SW 1271 (cell line): ENCODE data around the gene BRD3.

ENCODE experiments used
- DNase-seq, 2 experiments: peaks; one replicate each; lab custom pipeline; 2025; lab: John Stamatoyannopoulos, UW

Gene BRD3

DNA sequence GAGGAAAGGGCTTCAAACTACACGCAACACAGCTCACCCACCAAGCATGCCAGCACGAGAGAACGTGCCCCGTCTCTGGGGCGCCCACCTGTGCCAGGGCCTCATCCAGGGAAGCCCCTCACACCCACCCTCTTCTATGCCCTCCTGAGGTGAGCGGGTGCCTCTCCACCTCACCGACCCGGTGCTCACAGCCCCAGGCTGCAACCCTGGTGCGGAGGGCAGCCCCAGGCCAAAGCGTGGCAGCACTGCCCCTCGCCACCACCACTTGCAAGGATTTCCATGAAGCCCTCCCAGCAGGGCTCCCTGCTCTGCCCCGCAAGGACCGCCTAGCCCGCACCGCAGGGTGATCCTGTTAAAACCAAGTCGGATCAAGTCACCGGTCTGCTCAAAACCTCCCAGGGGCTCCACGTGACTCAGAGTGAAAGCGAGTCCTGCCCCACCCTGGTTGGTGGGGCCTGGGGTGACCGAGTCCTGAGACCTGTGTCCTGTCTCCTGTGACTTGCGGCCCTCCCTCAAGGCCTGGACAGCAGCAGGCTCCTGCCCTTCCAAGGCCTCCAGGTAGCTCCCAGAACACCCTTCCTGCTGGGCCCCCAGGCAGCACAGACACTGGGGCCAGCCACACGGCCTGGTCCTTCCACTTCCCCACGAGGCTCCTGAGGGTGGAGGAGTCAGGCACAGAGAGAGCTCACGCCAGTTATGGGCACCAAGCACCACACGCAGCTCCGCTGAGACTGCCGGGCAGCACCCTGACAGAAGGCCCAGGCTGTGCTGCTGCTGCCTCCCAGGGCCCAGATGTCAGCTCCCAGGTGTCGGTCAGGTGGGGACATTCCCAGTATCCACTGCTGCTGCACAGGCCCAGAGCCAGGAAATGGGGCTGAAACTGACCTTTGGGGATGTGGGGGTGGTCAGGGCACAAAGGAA is 12.7 kb downstream of the BRD3 start:
- DNase-seq = no peak

DNA sequence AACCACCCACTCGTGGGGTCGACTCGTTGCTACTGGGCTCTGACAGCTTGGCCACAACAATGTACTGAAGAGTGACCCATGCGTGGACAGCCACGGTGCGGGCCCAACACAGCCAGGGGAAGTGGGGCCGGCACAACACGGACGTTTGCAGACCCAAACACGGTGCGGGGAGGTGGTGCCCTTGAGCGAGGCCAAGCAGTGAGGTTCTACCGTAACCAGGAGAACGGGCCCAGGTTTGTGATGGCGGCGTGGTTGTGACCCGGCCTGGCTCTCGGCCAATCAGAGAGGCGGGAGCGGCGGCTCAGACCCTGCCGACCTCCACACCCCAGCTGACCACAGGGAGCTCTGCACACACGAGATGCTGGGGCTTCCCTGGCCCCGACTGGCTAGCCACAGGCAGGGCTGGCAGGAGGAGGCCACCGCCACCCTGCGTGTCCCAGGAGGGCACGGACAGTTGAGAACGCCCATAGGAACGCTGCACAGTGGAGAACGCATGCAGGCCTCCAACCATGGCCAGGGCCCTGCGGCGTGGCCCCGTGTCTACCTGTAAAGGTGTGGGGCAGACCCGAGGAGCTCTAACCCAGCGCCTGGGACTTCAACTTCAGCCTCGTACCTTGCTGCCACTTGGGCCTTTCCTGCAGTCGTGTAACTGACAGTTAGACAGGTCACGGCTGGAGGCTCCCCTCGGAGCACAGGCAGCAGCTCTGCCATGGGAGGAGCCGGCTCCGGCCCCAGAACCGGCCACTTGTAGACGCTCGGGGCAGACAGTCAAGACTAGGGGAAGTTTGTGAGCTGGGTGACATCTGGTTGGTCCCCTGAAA is 13.7 kb downstream of the BRD3 start:
- no peak for DNase-seq

DNA sequence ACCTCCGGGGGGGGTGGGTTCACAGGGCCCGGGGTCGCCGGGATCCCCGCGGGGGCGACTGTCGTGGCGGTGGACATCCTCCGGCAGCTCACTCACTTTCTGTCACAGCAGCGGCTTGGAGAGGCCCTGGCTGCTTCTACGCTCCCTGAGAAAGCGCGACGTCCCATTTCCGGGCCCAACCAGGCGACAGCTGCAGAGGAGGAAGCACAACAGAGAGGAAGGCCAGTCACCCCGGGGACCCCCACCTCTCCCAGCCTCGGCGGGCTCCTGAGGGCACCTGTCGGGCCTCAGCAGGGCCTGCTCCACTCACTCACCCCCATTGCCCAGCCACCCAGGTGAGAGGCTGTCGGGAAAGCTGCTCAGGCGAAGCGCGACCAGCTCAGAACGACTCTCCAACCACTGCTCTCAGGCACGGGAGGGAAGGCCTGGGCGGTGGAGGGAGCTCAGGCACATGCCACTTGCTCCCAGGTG is 14.4 kb downstream of the BRD3 start:
- no peak for DNase-seq

DNA sequence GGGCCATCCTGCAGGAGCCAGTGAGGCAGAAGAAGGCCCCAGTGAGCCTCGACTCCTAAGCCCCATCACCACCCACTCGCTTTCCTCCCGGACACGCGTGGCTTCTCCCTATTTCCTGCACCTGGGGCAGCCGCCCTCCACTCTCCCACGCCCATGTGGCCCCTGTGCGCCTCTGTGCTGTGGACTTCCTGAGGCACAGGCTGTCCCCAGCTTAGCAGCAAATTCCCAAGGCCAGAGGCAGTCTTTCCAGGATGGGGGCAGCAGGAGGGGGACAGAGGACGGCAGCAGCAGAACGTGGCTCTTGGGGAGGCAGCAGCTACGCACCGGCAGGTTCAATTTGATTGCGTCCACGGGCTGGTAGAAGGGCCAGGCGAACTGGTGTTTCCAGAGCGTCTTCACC is 14.9 kb downstream of the BRD3 start:
- no peak for DNase-seq

DNA sequence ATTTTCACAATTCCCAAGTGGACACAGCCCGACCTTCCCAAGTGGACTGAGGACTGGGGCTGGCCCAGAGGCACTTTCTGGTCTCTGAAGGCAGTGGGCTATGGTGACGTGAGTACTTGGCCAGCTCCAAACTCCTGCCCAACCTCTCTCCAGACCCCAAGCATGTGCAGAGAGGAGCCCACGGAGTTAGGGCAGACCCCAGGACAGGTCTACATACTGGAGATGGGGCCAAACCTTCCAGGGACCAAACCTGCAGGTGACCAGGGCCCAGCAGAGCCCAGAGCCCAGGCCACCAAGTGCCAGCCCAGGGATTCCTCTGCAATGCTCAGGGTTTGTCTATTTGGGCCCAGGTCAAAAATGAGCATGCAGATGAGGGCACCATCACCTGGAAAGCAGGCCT is 15.3 kb downstream of the BRD3 start:
- no peak for DNase-seq

DNA sequence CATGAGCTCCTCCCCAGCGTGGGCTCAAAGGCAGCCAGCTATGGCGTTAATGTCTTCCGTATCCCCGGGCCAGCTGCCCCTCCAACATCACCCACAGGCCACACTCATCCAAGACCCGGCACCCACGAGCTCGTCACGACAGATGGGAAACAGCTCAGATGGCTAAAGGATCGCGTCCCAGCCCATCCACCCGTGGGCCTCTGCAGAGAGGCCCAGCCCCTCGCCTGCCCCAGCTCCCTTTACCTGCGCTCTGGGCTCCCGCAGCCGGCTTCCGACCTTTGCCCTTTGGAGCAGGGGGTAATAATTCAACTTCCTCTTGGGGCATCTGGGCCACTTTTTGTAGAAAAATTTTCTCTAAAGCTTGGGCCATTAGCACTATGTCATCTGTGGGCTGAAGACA is 16.5 kb downstream of the BRD3 start:
- no peak for DNase-seq

DNA sequence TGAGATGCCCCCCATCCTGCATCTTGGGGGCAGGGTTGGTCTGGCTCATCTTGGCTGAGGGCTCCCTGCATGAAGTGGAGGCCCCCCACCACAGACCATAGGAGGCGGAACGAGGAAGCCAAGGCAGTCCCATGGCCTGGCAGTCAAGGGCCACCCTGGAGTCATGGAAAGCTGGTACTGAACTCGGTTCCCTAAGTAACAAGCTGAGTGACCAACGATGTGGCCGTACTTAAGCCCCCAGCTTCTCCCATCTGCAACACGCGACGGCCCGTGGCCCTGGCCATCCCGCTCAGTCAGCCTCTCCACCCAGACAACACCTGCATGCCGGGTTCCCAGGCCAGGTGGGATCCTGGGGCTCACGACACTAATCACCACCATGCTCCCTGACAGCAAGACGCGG is 17.1 kb downstream of the BRD3 start:
- DNase-seq = no peak

DNA sequence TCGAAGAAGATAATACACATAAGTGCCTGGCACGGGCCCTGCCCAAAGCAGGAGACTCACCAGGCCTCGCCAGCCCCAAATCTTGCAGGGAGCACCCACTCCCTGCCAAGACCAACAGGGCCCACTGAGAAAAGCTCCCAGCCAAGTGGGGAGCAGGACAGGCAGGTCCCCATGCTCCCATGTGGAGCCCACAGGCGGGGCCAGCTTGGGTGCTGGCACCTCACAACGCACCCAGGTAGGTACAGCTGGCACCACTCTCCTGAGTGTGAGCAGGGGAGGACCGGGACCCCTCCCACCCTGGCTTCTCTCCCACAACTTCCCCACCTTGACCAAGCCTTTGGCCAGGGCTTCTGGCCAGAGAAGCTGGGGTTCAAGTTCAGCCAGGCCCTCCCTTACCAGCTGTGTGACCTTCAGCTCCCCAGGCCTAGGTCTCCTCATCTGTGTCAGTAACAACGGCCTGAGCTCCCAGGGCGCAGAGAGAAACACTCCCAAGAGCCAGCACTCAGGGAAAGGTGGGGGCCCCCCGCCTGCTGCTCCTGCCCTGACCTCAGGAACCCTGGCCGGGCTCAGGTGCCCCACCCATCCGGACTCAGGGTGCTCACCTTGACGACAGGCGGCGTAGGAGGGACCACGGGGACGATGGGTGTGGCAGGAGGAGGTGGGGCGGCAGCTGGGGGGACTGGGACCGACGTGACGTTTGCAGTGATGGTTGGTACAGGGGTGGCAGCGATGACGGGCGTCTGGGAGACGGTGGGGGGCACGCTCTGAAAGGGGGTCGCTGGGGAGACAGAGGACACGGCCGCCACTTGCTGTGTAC is 17.8 kb downstream of the BRD3 start:
- no peak for DNase-seq

DNA sequence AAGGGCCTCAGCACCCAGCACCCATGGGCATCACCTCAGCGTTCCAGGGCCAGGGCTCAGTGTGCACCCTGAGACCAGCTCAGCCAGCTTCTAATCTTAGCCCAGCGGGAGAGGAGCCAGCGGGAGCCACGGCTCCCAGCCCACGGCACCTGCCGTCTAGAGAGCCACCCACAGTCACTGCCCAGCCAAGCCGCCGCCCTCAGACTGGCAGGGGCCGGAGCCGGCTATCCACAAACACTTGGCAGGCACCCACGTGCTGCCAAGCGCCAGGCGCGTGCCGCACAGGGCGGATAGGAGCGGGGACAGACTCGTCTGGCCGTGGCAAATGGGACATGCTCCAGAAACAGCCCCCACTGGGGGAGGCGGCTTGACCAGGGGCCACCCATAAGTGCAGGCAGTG is 18.6 kb downstream of the BRD3 start:
- no peak for DNase-seq

DNA sequence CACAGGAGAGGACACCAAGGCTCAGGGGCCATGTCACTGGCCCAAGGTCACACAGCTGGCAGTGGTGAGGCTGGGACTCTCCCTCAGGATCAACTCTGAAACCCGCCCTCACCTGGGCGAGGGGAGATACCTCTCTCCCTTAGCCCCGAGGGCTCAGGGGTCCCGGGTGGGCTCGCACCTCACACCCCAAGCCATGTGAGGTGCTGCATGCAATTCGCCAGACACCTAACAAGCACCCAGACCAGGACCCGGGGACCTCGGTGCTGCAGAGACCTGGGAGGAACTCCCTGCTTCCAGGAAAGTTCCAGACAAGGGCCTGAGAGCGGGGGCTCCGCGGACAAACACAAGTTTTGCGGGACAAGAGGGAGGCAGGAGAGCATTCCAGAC is 19.3 kb downstream of the BRD3 start:
- DNase-seq = no peak

DNA sequence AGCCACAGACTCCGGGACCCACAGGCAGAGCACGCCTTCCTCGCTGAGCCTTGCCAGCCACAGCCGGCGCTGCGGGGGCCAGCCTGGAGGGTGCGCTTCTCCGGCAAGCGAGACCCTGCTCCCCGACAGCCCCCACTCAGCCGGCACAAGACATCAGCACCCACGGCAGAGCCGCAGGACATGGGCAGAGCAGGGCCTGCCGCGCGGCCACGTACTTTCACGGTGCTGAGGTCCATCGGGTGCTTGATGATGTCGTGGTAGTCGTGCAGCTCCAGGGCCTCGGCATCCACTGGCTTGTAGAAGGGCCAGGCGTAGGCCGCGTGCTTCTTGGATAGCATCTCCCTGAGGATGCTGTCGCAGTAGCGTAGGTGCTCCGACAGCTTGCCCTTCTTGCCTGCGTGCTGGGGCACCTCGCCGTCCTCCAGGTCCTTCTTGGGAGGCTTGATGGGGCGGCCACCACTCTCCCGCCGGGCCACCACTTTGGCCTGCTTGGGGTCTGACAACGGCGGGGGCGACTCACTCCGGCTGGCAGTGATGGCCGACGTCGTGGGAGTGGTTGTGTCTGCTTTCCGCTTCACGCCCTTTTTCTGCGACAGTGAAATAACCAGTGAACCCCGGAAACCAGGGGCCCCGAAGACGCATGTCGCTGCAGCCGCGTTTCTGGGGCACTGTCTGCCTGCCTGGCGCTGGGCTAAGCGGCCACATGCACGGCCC is 19.8 kb downstream of the BRD3 start:
- no peak for DNase-seq

DNA sequence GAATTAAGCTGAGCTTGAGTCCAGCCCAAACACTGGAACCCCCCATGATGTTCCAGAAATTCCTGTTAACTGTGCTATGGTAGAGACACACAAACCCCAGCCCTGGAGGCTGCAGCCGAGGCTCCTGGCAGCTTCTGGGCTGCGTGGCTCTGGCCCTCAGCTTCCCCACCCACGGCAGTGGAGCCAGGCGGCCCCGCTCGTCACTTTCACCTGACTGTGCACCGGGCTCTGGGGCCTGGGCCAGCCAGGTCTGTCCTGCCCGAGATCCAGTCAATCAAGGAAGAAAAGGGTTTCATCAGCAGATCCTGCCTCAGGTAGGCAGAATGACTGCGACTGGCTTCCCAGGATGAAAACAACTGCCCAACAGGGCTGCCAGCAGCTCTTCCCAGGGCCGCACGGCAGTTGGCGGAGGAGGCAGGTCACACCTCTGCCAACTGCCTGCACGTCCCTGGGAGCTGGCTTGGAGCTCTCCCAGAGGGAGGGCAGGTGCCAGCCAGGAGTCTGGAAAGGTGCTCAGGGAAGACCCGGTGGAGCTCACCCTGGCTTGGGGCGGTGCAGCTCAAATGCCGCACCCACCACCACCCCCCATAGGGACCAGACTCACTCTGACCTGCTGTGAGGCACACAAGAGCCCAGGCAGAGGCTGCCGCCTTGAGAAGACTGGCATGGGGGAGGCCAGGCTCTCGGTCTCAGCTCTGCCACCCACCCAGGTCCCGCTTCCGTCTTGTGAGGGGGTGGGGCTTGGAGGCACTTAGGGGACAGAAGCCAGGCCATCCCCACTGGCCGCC is 20.7 kb downstream of the BRD3 start:
- no peak for DNase-seq

DNA sequence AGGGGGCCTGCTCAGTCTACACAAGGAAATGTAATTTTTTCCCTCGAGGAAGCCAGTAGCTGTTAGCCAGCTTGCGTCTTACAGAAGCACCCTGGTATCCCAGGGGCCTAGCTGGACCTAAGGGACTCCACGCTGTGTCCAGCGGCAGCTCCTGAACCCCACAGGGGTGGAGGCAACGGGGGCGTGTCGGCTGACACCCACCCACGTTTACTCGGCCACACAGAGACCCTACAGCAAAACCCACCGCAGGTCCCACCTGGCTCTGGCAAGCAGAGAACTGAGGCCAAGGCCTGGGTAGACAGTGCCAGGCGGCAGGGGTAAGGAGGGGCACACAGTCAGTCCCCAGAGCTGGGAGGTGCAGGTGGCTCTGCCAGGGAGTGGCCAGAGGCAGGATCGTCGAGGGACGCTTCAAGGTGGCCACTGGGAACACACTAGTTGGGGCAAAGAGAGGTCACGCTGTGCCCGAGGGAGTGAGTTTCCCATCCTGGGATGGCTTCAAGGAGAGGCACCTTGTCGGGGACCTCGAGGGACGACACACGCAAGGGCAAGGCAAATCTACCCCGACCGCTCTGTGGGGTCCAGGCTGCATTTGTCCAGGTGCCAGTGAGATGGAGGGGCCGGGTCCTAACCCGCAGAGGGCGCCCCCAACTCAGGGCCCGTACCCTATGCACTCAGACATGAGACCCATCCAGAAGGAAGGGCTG is 21.8 kb downstream of the BRD3 start:
- DNase-seq = no peak

DNA sequence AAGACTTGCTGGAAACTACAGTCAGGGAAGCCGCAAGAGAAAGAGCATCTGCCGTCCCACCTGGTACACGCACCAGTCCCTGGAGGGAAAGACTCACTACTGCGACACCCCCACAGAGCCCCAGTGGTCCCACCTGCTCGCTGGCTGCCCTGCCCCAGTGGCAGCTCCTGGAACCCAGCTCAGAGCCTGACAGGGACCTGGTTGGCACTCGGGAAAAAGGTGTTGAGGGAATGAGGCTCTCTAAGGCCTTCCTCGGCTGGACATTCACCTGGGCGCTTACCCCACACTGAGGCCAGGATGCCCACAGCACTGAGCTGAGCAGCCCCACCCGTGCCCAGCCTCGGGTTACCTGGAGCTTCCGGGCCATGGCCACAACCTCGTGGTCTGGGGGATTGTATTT is 22.9 kb downstream of the BRD3 start:
- DNase-seq = no peak

DNA sequence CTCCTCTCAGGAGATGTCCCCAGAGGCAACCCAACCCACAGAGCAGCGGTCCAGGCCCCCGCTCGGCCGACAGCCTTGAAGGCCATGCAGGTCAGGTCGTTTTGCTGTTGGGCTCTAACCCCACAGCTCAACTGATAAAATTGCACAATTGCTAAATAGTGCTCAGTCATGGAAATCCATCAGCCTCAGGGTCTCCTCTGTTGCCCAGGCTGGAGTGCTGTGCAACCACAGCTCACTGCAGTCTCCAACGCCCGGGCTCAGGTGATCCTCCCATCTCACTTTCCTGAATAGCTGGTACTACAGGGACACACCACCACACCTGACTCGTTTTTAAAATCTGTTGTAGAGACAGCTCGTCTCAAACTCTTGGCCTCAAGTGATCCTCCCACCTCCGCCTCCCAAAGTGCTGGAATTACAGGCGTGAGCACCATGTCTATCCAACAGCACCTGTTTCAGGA is 24.3 kb downstream of the BRD3 start:
- no peak for DNase-seq

DNA sequence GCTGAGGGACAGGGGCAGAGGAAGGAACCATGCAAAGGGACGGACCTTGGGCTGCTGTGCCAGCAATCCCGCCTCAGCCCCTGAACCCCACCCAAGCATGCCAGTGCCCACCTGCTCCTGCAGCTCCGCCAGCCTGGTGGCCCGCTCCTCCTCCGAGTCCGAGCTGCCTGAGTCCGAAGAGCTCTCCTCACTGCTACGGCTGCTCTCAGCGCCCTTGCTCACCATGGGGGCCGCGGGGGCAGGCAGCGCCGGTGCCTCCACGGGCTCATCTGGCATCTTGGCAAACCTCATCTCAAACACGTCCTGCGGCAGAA is 26.2 kb downstream of the BRD3 start:
- no peak for DNase-seq

DNA sequence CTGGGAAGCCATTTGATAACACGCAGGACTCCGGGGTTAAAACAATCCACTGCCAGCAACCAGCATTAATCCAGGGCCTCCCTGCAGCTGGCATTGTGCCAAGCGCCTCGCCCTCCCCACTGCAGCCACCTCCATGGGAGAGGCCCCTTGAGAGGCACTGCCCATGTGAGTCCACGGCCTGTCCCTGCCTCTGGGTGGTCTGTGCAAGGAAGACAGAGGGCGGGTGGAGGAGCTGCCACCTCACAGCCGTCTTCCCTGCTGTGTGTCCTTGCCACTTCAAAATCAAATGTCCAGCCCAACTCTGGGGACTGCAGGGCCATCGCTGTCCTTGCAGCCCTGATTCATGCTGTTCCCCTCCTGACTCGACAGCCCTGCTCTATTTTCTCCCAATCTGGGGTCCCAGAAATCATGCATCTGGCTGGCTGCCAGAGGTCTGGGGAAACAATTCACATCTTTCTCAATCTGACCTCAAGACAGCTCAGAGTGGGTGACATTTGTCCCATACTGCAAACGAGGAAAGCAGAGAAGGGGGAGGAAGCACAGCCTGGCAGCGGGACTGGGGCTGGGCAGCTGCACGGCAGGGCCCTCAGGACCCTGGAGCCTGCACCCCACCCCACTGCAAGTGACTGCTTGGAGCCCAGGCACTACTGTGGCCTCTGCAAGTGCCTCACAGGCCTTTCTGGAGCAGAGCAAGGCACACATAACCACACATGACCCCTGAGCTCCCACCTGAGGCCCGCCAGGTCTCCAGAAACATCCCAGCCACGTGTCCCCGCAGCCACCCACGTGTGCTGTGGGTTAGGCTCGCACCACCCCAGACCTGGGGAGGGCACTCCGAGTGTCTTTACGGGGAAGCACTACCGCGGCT is 26.8 kb downstream of the BRD3 start:
- DNase-seq = no peak

DNA sequence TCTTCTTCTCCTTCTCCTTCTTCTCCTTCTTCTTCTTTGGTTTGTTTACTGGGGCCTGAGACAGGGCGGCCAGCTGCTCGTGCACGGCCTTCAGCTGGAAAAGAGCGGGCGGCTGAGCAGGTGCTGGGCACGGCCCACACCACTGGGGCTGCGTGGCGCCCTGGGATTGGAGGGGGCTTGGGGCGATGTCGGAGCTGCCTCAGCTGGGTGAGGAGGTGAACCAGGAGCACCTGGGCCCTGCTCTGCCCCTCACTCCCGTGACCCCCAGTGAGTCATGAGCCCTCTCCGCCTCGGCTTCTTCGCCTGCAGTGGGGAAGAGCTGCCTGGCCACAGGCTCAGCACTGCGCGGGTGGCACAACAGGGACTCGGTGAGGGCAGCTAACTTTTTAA is 27.7 kb downstream of the BRD3 start:
- no peak for DNase-seq
